Effector CD8-positive, alpha-beta T cell (primary cell): ENCODE results near the gene PLCB1.
"Not testable (repeated sequence)": the region's sequence is repeated elsewhere in the genome, so short reads cannot be mapped to it uniquely, and the experiment has no call there.

Source experiments
- DNase-seq: peaks from one replicate; lab custom pipeline; 2025; lab: John Stamatoyannopoulos, UW

PLCB1 gene

GRCh38 chr20:8788275-8788674 is 656.2 kb downstream of the PLCB1 start:
- no peak for DNase-seq

- DNase-seq, result no peak
Observed at GRCh38 chr20:8788831-8789230, 656.8 kb downstream of the PLCB1 start.

- DNase-seq, result no peak
Observed at GRCh38 chr20:8790442-8791074, 658.5 kb downstream of the PLCB1 start.

- DNase-seq, result no peak
Observed at GRCh38 chr20:8795404-8795803, 663.3 kb downstream of the PLCB1 start.

- no peak for DNase-seq
Observed at GRCh38 chr20:8796088-8796660, 664.1 kb downstream of the PLCB1 start.

- no peak for DNase-seq
Observed at GRCh38 chr20:8798505-8798904, 666.4 kb downstream of the PLCB1 start.

- no peak for DNase-seq
Observed at GRCh38 chr20:8800089-8800488, 668.0 kb downstream of the PLCB1 start.

- DNase-seq, result no peak
Observed at GRCh38 chr20:8801686-8802085, 669.6 kb downstream of the PLCB1 start.

- no peak for DNase-seq
Observed at GRCh38 chr20:8803065-8803464, 671.0 kb downstream of the PLCB1 start.

GRCh38 chr20:8803941-8804340 is 671.9 kb downstream of the PLCB1 start:
- DNase-seq, result no peak

GRCh38 chr20:8805737-8806442 is 673.8 kb downstream of the PLCB1 start:
- DNase-seq, result no peak

GRCh38 chr20:8807480-8808201 is 675.6 kb downstream of the PLCB1 start:
- no peak for DNase-seq

- no peak for DNase-seq
Observed at GRCh38 chr20:8808202-8808535, 676.1 kb downstream of the PLCB1 start.

- DNase-seq, result no peak
Observed at GRCh38 chr20:8809107-8809953, 677.3 kb downstream of the PLCB1 start.

GRCh38 chr20:8811801-8812594 is 679.9 kb downstream of the PLCB1 start:
- DNase-seq, result no peak

- no peak for DNase-seq
Observed at GRCh38 chr20:8812817-8813216, 680.8 kb downstream of the PLCB1 start.

- DNase-seq, result no peak
Observed at GRCh38 chr20:8815208-8815607, 683.1 kb downstream of the PLCB1 start.

GRCh38 chr20:8829256-8829655 is 697.2 kb downstream of the PLCB1 start:
- no peak for DNase-seq

- not testable (repeated sequence) for DNase-seq
Observed at GRCh38 chr20:8834294-8834693, 702.2 kb downstream of the PLCB1 start.

GRCh38 chr20:8834851-8835250 is 702.8 kb downstream of the PLCB1 start:
- no peak for DNase-seq

- no peak for DNase-seq
Observed at GRCh38 chr20:8837396-8837795, 705.3 kb downstream of the PLCB1 start.
